PC-3 (cell line): ENCODE measurements around the gene MAD1L1.

Source experiments
- CTCF ChIP-seq: fragments of 300-600 bp; sonication (generic); conservative IDR thresholded peaks from 2 replicates; pipeline ENCODE4 v1.5.1; 2017; ENCODE audit warnings: antibody characterized with exemption, low read depth, mild to moderate bottlenecking, low read length
- EZH2 ChIP-seq: fragments of 300-600 bp; sonication (generic); IDR thresholded peaks from one replicate; pipeline ENCODE4 v1.6.1; 2017; ENCODE audit warnings: antibody characterized with exemption, mild to moderate bottlenecking, low read length; ENCODE audit not compliant: unreplicated experiment
- EZH2phosphoT487 ChIP-seq: fragments of 300-600 bp; sonication (generic); IDR thresholded peaks from 2 replicates; pipeline ENCODE4 v1.6.1; 2018; ENCODE audit warnings: mild to moderate bottlenecking, antibody characterized with exemption, low read length, borderline replicate concordance

- TF ChIP-seq EZH2 (no peak), CTCF (no peak), EZH2phosphoT487 (no peak)
Measured at GRCh38 chr7:2170576-2171521, 61.9 kb downstream of the MAD1L1 start.
